Activated CD4-positive, alpha-beta T cell treated with anti-CD3 and anti-CD28 coated beads, Interleukin-2, amount 10 ng/mL, durations not matched to agents 7 days and 5 days (primary cell): ENCODE results near the gene GOLGA5. TPM values are rescaled to one million over a fixed set of nuclear protein-coding genes. Genes with fewer than 3 reads are reported as not detected.
"Not testable (repeated sequence)": the region's sequence is repeated elsewhere in the genome, so short reads cannot be mapped to it uniquely, and the experiment has no call there.

Source experiments
- CTCF ChIA-PET: fragments of 350-600 bp; sonication (Branson Sonifier 250); formaldehyde crosslinking; loops from one replicate; lab custom pipeline; 2021; ENCODE audit warnings: antibody characterized with exemption; lab: Charles Lee
- POLR2A ChIA-PET: fragments of 350-600 bp; sonication (Branson Sonifier 250); formaldehyde crosslinking; loops from one replicate; lab custom pipeline; 2021; ENCODE audit warnings: antibody characterized with exemption; lab: Charles Lee
- DNase-seq: peaks from one replicate; pipeline ENCODE4 v3.0.0-alpha.2; 2020
- H3K27ac Mint-ChIP-seq: one replicate; pipeline ENCODE4 v1.8.0; 2021; ENCODE audit warnings: mild to moderate bottlenecking, moderate library complexity, mixed read lengths
- H3K27me3 Mint-ChIP-seq: one replicate; pipeline ENCODE4 v1.8.0; 2021; ENCODE audit warnings: mixed read lengths
- H3K36me3 Mint-ChIP-seq: one replicate; pipeline ENCODE4 v1.8.0; 2021; ENCODE audit warnings: low read depth, mixed read lengths
- H3K4me1 Mint-ChIP-seq: one replicate; pipeline ENCODE4 v1.8.0; 2021; ENCODE audit warnings: mixed read lengths
- H3K4me3 Mint-ChIP-seq: one replicate; pipeline ENCODE4 v1.8.0; 2021; ENCODE audit warnings: mild to moderate bottlenecking, moderate library complexity, mixed read lengths
- H3K9me3 Mint-ChIP-seq: one replicate; pipeline ENCODE4 v1.8.0; 2021; ENCODE audit warnings: mixed read lengths
- total RNA-seq, 2 experiments: library from RNA; stranded (reverse); gene quantifications; one replicate each; pipeline ENCODE4 v1.2.3, GENCODE V29; 2021

The GOLGA5 gene
- total RNA-seq, 2 experiments from 2014 or later, result 20.4 to 23.1 TPM

- ChIA-PET POLR2A (interaction anchor here (0.6 kb wide), 1 partner anchor 215 kb away, joined by 7 read pairs; no protein-coding TSS in a partner anchor), CTCF (interaction anchor here (0.9 to 1.4 kb wide), 2 partner anchors 13 to 36 kb away, joined by 3 read pairs; no protein-coding TSS in a partner anchor)
- Mint-ChIP-seq H3K4me3 (no peak overlapping the region), H3K27ac (no peak overlapping the region), H3K27me3 (no peaks in the 10 kb centered on the region), H3K4me1 (peaks cover 19% of the 10 kb centered on the region), H3K36me3 (peaks cover 4% of the 10 kb centered on the region), H3K9me3 (no peaks in the 10 kb centered on the region)
- no peak for DNase-seq
These were observed 53.6 kb downstream of the GOLGA5 start for GRCh38 chr14:92847749-92848148.

- no peak overlapping the region for H3K4me3 Mint-ChIP-seq
- DNase-seq, result no peak
- ChIA-PET POLR2A (no interaction called here), CTCF (no interaction called here)
- peaks cover 2% of the 10 kb centered on the region for H3K36me3 Mint-ChIP-seq
- no peaks in the 10 kb centered on the region for H3K9me3 Mint-ChIP-seq
- H3K27me3 Mint-ChIP-seq, result peaks cover 4% of the 10 kb centered on the region
- no peak overlapping the region for H3K27ac Mint-ChIP-seq
- peaks cover 26% of the 10 kb centered on the region for H3K4me1 Mint-ChIP-seq
These were observed 54.8 kb downstream of the GOLGA5 start for GRCh38 chr14:92848887-92849286.

DNA sequence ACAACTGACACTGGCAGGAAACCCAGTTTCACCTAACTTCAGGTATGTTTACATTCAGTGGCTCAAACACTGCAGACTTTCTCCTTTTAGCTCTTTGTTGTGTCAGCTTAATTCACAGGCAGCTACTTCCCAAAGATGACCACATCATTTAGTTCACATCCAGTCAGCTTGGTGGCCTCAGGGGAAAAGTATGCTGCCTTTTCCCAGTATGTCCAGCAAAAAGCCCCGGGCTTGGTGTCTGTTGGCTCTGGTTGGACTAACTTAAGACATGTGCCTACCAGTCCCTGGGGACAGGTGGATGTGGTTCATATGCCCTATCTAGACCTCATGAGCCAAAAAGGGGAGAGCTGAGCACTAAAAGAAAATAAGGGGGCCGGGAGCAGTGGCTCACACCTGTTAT is 56.4 kb downstream of the GOLGA5 start:
- no peak overlapping the region for H3K27ac Mint-ChIP-seq
- DNase-seq, result no peak
- peaks cover 11% of the 10 kb centered on the region for H3K27me3 Mint-ChIP-seq
- H3K4me1 Mint-ChIP-seq, result peaks cover 26% of the 10 kb centered on the region
- ChIA-PET POLR2A (no interaction called here), CTCF (no interaction called here)
- no peak overlapping the region for H3K4me3 Mint-ChIP-seq
- H3K36me3 Mint-ChIP-seq, result no peaks in the 10 kb centered on the region
- no peaks in the 10 kb centered on the region for H3K9me3 Mint-ChIP-seq

- H3K27me3 Mint-ChIP-seq, result peaks cover 18% of the 10 kb centered on the region
- H3K9me3 Mint-ChIP-seq, POLR2A ChIA-PET, H3K36me3 Mint-ChIP-seq, H3K4me1 Mint-ChIP-seq, H3K4me3 Mint-ChIP-seq, H3K27ac Mint-ChIP-seq, CTCF ChIA-PET: not testable (repeated sequence)
- DNase-seq, result peak; percentile 30
These were observed 59.0 kb downstream of the GOLGA5 start for GRCh38 chr14:92853136-92853535.

- Mint-ChIP-seq H3K27ac (no peak overlapping the region), H3K9me3 (peaks cover 2% of the 10 kb centered on the region), H3K36me3 (no peaks in the 10 kb centered on the region), H3K27me3 (peaks cover 9% of the 10 kb centered on the region), H3K4me3 (no peak overlapping the region), H3K4me1 (no peaks in the 10 kb centered on the region)
- DNase-seq, result no peak
- ChIA-PET POLR2A (no interaction called here), CTCF (no interaction called here)
These were observed 66.1 kb downstream of the GOLGA5 start for GRCh38 chr14:92860049-92860840.

DNA sequence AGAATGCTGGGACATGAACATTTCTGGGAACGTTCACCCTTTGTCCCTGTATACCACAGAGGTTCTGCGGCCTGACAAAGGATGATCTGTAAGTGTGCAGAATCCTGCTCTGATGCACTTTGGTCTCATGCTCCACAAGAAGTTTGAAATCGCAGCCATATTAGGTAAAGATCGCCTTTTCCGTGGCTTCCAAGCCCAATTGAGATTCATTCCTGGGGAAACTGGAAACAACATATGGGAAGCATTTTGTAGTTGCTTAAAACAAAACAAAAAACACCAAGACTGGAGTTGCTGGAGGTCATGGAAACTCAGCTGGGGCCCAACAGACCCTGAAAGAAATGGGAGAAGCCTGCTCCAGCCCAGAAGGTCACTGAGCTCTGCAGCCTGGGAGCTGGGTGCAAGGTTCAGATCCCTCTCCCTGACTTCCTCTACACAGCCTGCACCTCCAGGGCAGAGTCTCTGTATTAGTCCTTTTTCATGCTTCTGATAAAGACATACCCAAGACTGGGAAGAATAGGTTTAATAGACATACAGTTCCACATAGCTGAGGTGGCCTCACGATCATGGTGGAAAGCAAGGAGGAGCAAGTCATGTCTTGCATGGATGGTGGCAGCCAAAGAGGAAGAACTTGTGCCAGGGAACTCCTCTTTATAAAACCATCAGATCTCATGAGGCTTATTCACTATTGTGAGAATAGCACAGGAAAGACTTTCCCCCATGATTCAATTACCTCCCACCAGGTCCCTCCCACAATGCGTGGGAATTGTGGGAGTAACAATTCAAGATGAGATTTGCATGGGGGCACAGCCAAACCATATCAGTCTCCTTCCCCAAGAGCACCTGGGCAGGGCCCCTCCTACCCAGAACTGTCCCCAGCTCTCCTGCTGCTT is 68.0 kb downstream of the GOLGA5 start:
- peaks cover 2% of the 10 kb centered on the region for H3K27me3 Mint-ChIP-seq
- H3K36me3 Mint-ChIP-seq, result no peaks in the 10 kb centered on the region
- no peak overlapping the region for H3K27ac Mint-ChIP-seq
- H3K9me3 Mint-ChIP-seq, result peaks cover 2% of the 10 kb centered on the region
- H3K4me1 Mint-ChIP-seq, result no peaks in the 10 kb centered on the region
- ChIA-PET POLR2A (no interaction called here), CTCF (no interaction called here)
- no peak overlapping the region for H3K4me3 Mint-ChIP-seq
- no peak for DNase-seq

DNA sequence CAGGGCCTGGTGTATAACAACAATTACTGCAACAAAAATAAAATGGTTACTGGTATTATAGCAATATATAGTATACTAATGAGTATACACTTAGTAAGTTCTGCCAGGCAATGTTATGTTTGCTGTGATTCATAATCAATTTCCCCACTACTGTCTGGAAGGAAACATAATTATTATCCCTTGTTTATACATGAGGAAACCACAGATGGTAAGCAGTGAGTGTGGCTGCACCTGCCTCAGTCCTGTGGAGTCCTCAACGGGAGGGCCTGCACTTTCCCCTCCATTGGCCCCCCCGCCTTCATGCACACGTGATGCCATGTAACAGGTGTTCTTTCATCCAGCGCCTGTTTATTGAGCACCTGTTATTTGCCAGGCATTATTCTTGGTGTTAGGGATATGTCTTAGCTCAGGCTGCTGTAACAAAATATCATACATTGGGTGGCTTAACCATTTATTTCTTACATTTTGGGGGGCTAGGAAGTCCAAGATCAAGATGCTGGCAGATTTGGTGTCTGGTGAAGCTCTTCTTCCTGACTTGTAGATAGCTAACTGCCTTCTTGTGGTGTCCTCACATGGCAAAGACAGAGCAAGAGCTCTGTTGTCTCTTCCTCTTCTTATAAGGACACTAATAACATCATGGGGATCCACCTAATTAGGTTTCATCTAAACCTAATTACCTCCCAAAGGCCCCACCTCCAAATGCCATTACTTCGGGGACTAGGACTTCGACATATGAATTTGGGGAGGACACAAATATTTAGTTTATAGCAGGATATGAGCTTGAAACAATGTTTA is 69.4 kb downstream of the GOLGA5 start:
- POLR2A ChIA-PET, result no interaction called here
- CTCF ChIA-PET, result no interaction called here
- no peak for DNase-seq
- H3K27me3 Mint-ChIP-seq, result peaks cover 2% of the 10 kb centered on the region
- H3K4me1 Mint-ChIP-seq, result no peaks in the 10 kb centered on the region
- no peaks in the 10 kb centered on the region for H3K9me3 Mint-ChIP-seq
- H3K4me3 Mint-ChIP-seq, result no peak overlapping the region
- no peaks in the 10 kb centered on the region for H3K36me3 Mint-ChIP-seq
- H3K27ac Mint-ChIP-seq, result no peak overlapping the region

DNA sequence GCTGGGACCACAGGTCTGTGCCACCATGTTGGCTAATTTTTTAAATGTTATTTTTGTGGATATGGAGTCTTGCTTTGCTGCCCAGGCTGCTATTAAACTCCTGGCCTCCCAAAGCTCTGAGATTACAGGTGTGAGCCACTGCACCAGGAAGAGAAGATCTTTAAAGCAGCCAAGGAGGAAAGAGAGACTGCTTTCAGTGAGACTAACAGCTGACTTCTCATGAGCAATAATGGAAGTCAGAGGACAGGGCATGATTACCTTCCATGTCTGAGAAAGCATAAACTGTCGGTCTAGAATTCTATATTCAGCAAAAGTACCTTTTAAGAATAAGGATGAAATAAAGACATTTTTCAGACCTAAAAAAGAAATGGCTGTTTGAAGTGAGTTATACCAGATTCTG is 71.6 kb downstream of the GOLGA5 start:
- ChIA-PET CTCF (no interaction called here), POLR2A (no interaction called here)
- no peak for DNase-seq
- no peak overlapping the region for H3K27ac Mint-ChIP-seq
- no peaks in the 10 kb centered on the region for H3K36me3 Mint-ChIP-seq
- no peak overlapping the region for H3K4me3 Mint-ChIP-seq
- no peaks in the 10 kb centered on the region for H3K9me3 Mint-ChIP-seq
- peaks cover 2% of the 10 kb centered on the region for H3K27me3 Mint-ChIP-seq
- no peaks in the 10 kb centered on the region for H3K4me1 Mint-ChIP-seq

DNA sequence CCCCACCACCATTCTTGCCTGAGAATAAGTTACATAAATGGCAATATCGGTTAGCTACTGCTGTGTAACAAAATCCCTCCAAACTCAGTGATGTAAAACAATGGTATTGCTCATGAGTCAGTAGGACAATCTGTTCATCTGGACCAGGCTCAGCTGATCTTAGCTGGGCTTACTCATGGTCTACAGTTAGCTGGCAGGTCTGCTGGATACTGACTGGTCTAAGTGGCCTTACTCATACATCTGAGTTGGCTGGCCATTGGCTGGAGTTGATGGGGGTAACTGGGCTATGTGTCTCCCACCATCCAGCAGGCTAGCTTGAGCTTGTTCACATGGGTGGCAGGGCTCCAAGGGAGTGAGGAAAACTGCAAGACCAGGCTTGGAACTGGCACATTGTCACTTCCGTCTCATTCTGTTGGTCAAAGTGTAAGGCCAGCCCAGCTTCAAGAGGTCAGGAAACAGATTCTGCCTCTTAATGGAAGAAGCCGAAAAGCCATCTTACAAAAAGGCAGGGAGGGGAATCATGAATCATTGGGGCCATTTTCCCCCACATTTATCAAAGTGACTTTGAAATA is 72.2 kb downstream of the GOLGA5 start:
- Mint-ChIP-seq H3K27me3 (peaks cover 2% of the 10 kb centered on the region), H3K4me1 (no peaks in the 10 kb centered on the region), H3K36me3 (no peaks in the 10 kb centered on the region), H3K9me3 (no peaks in the 10 kb centered on the region), H3K27ac (no peak overlapping the region), H3K4me3 (no peak overlapping the region)
- no peak for DNase-seq
- ChIA-PET POLR2A (no interaction called here), CTCF (no interaction called here)

- no peak overlapping the region for H3K4me3 Mint-ChIP-seq
- no peak for DNase-seq
- no peak overlapping the region for H3K27ac Mint-ChIP-seq
- POLR2A ChIA-PET, result no interaction called here
- no peaks in the 10 kb centered on the region for H3K4me1 Mint-ChIP-seq
- no peaks in the 10 kb centered on the region for H3K9me3 Mint-ChIP-seq
- peaks cover 2% of the 10 kb centered on the region for H3K27me3 Mint-ChIP-seq
- CTCF ChIA-PET, result no interaction called here
- no peaks in the 10 kb centered on the region for H3K36me3 Mint-ChIP-seq
These were observed 73.1 kb downstream of the GOLGA5 start for GRCh38 chr14:92866901-92867865.

- H3K9me3 Mint-ChIP-seq, result no peaks in the 10 kb centered on the region
- no peak overlapping the region for H3K27ac Mint-ChIP-seq
- POLR2A ChIA-PET, result no interaction called here
- DNase-seq, result no peak
- no peaks in the 10 kb centered on the region for H3K4me1 Mint-ChIP-seq
- no peak overlapping the region for H3K4me3 Mint-ChIP-seq
- H3K36me3 Mint-ChIP-seq, result no peaks in the 10 kb centered on the region
- CTCF ChIA-PET, result interaction anchor here (0.6 kb wide), 1 partner anchor 1614 kb away, joined by 3 read pairs; no protein-coding TSS in a partner anchor
- peaks cover 21% of the 10 kb centered on the region for H3K27me3 Mint-ChIP-seq
These were observed 81.0 kb downstream of the GOLGA5 start for GRCh38 chr14:92874962-92875661.
